GM19324 (cell line): ENCODE measurements around the gene POU6F2.
"Not testable (repeated sequence)": the region's sequence is repeated elsewhere in the genome, so short reads cannot be mapped to it uniquely, and the experiment has no call there.

Source experiments
- ATAC-seq: cut with Tn5 transposase; IDR thresholded peaks from one replicate; pipeline ENCODE4 v1.9.1; 2021; ENCODE audit warnings: mild to moderate bottlenecking, moderate library complexity; ENCODE audit not compliant: unreplicated experiment, low FRiP score

POU6F2 gene

DNA sequence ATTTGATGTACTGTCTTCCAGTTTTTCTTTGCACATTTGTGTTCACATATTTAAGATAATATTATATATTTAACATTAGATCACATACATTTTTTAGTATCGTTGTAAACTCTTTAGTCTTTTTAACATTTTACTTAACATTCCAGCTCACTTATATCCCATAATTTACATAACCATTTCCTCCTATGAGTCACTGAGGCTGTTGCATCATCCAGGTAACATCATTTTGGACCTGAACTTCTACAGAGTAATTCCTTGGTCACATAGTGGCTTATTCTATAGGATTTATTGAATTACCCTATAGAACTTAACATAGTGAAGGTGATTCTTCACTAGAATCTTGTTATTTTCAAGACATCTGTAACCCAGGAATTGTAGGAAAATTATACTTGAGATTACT is 194.4 kb downstream of the POU6F2 start:
- no peak for ATAC-seq

DNA sequence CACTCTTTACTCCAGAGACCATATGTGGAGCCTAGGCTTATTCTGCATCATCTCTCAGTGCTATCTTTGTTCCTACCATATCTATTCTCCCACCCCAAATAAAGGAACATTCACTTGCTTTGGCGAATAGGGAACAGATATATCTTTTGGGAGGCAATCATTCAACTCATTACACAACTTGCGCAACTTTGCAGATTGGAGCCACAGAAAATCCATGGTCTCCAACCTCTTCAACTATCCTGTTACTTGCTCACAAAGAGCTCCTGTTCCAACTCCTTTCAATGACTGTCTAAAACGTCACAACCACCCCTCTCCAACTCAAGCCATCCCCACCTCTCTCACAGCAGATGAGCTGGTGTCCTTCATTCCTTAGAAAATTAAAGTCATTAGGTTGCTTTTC is 203.7 kb downstream of the POU6F2 start:
- ATAC-seq: no peak

DNA sequence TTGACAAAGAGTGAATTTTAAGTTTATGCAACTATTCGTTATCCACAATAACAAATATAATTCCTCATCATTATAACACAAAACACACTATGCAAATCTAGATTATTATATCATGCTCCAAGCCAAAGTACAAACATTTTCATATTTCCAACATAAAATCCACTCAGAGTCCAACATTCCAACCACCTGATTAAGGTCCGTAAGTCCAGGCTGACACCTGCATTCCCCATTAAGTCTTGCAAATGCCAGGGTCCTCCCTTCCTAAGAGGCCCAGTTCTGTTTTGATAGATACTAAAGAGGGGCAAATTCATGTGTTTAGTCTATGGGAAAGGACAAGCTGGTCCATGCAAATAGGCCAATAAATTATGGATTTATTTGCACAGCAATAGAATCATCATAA is 206.1 kb downstream of the POU6F2 start:
- ATAC-seq: no peak

DNA sequence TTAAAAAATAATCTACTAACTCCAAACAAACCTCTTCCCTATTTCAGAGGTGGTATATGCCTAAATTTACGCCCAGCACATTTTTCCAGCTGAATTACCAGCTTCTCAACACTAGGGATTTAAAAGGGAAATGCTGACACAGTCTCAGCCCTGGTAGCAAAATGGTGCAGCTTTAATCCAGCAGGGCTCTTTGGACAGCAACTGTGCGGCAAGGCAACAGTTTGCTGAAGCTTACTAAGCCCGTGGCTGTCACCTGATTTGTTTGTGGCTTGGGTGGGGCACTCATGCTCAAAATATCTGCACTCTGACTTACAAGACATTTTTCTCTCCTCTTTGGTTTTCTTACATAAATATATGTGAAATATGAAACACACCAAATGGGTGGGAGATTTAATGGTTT is 206.7 kb downstream of the POU6F2 start:
- no peak for ATAC-seq

DNA sequence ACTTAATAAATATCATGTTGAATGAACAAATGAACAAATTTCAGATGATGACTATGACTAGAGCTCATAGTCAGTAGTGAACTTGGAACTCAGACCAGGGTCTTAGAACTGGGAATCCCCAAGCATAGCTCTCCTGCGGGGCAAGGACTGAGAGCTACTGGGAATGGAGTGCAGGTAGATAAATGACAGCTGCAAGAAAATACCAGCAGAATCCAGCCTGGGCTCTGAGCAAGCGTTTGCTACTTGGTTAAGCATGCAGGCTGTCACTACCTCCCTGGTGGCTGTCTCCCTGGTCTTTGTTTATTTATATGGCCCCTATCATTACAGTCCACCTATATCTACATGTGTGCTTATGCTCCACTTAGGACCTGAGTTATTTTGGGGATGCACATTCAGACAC is 208.4 kb downstream of the POU6F2 start:
- no peak for ATAC-seq

DNA sequence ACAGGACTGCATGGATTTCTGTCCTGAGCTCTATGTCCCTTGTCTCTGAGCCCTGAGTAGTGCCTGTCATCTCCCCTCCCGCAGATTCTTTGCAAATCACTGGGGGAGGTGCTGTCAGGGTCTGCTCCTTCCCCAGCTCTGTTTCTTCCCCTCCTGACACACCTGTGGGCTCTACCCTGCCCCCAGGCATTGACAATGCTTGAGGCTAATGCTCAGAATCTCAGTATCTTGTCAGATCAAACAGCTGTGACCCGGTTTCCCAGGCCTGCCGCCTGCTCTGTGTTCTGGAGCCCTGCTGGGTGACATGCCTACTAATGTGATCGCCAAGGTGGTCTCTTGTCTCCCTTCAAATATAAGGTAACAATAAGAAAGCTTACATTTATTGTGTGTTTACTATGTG is 209.0 kb downstream of the POU6F2 start:
- ATAC-seq: no peak

DNA sequence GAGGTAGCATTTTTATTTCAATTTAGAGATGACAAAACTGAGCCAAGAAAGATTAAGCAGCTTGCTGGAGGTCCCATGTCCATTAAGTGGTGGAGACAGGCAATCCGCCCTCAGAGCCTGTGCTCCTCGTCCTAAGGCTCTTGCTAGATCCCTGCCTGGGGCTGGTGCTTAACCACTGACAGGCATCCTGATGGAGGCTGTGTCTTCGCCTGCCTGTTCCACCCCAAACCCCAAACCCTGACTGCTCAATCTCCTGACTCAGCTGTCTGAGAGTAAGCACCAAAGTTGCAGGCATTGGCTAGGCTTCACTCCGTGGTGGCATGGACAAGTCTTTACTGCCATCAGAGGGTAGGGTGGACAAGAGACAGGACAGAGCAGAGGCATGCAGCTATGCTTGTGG is 209.4 kb downstream of the POU6F2 start:
- no peak for ATAC-seq

DNA sequence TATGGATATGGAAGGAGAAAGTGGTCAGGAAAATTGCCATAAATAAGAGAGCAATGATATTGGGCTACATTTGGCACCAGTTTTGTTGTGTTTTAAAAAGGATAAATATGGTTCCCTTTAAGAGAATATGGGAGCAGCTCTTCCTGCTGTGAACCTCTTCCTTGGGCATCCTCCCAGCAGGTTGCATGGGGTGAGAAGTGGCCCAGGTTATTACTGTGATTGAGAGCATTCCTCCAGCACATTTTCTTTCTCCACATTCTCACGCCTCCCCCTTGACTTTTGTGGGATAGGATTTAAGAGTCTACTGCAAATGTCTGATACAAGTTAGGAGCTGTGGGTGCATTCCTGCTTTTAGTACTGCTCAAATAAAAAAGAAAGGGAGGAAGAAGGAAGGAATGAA is 214.8 kb downstream of the POU6F2 start:
- no peak for ATAC-seq

DNA sequence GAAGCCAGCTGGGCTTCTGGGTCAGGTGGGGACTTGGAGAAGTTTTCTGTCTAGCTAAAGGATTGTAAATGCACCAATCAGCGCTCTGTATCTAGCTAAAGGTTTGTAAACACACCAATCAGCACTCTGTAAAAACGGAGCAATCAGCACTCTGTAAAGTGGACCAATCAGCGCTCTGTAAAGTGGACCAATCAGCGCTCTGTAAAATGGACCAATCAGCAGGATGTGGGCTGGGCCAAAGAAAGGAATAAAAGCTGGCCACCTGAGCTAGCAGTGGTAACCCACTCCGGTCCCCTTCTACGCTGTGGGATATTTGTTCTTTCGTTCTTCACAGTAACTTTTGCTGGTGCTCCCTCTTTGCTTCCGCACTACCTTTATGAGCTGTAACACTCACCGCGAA is 216.7 kb downstream of the POU6F2 start:
- ATAC-seq: not testable (repeated sequence)

DNA sequence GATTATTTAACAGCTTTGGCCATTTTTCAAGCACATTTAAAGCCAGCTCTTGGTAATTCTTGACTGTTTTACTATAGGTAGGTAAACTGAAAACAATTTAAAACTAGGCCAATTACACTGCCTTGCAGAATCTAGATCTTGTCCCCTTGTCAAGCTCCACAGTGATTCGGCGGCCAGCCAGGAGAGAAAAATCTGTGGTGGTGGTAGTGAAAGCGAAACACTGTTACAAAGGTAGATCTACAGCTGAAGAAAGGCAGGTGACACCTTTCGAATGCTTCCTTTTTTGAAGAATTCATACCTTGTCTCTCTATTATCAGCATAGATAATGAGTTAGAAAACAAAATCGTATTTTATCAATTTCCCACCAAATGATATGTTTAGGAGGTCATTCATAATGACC is 218.3 kb downstream of the POU6F2 start:
- ATAC-seq: no peak

DNA sequence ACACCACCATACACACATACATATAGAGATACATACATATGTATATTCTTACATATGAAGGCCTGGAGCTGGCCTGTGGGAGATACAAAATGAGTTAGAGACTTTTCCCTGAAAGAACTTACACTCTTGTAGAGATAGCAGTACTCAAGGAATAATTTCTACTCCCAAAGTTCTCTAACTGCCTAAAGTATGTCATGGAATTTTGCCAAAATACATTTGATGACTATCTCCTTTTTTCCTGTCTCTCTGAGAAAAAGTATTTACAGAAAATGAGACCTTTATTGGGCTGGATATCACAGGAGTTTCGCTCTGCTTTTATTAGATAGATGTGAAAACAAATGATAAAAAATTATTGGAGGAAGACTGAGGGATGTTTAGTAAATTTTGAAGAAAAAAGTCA is 220.1 kb downstream of the POU6F2 start:
- ATAC-seq: no peak

DNA sequence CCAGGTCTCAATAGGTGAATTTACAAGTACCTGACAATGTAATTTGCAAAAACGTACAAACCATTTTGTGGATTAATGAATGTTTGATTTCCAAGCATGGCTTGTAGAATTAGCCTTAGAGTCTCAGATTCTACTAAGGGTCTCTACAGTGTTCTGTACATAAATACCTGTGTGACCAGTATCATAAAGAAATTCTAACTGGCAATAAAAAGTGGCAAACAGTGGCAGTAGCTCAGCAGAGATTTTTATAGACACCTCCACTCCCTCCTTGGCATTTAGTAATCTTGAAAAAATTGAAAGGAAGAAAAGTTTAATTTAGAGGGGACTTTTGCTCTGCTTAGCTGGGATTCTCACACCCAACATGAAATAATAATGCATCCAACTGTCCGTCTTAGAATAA is 220.8 kb downstream of the POU6F2 start:
- no peak for ATAC-seq

DNA sequence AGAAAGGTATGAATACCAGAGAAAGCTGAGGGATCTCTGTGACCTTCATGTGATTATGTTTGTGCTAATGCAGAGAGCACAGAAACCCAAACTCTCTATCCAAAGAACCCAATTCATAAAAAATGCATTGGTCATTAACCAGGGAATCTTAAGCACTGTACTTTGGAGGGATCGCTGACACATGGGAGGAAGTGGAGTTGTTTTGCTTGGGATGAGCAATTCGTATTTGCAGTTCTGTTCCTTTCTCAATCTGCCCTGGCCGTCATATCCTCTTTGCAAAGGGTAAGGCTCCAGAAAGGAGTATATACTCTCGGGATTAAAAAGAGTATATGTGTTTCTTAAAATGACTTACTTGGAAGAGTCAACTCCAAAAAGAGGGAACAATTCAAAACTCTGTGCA is 221.3 kb downstream of the POU6F2 start:
- ATAC-seq: no peak

DNA sequence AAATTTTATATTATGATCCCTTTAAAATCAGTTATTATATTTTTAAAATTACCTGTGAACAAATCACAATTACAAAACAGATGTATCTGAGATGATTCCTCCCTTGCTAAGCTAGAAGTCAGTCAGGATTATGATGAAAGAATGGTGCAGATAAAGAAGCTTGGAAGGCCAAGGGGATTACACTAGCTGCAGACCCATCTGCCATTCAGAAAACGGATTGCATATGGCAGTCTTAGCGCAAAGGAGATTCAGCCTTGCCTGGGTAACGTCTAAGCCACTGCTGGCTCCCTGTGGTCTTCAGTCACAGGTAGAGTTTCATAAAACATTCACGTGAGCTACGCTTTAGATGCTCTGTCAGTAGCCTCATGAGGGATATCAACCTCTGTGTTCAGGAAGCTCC is 222.2 kb downstream of the POU6F2 start:
- no peak for ATAC-seq

DNA sequence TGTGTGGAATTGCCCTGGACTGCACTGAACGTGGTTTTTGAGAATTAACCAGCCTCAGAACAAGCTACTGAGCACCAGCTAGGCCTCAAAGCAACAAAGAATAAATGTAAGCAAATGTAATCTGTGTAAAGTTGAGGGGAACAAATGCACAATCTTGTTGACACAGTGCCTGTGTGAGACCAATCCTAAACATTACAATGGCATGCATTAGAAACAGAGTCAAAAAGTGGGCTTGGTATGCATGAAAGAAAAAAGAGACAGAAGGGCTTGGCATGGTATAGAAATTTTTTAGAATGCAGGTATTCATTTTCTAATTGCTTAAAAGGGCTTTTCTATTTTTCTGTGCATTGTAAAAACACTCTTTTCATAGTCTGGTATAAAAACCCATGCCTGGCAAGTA is 224.3 kb downstream of the POU6F2 start:
- ATAC-seq: no peak

DNA sequence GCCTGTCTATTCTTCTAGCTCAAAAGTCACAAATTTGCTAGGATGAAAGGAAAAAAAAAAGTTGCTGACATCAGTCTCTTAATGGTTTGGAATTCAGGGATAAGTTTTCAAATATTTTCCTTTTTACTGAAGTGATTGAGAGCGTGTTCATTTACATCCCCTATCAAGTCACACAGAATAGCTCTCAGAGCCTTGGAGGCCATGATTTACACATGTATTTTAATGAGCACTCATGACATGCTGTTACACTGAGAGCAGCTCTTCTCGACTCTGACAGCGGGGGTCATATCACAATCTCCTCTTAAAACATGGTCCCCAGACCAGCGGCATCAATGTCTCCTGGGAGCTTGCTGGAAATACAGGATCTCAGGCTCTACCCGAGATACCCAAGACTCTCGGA is 232.7 kb downstream of the POU6F2 start:
- no peak for ATAC-seq

DNA sequence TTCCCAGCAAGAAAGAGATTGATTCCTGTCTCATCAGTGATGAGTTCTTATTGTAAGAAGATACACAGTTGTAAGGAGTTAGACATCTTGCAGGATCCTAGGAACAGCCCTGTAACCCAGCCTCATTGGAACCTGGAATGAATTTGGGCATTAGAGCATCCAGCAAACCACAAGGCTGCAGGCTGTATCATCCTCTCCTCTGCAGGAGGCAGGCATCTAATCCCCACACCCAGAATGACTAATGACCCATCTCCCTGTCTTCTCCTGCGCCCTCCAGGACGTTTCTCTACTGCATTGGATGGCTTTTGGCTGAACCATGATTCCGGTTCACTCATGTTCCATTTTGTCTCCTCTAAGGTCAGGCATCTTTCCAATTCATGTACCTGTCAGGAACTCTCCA is 233.9 kb downstream of the POU6F2 start:
- ATAC-seq: no peak

DNA sequence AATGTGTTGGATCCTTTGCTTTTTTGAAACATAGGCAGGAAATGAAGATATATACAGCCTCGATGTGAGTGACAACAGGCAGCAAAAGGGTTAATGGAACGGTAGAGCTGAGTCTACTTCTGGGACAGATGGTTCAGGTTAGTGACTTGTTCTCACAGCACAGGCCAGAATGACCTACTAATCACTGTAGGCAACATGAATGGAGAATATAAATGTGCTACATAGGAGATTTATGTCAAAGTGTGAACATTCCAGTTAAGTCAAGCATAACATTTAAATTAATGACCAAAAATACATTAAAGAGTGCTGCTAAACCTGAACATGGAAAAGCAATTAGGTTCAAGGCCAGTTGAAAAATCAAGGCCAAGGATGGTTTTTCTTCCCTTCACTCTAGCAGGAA is 235.2 kb downstream of the POU6F2 start:
- ATAC-seq: no peak

DNA sequence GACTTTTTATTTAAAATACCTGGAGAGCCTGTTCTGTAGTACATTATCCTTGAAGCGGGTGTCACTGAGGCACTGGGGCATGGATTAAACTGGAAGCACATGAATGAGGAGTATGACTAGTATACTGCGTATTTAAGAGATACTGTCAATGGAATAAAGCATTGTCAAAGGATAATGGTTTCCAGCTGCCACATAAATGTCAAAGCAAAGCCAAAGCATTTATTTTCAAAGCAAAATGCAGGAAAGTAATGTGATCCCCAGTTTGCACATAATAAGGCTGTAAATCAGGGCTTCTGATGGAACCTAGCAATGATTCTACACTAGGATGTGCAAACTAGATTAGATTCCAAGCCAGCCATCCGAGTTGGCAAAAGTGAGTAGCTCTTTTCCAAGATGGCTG is 240.1 kb downstream of the POU6F2 start:
- ATAC-seq: no peak

DNA sequence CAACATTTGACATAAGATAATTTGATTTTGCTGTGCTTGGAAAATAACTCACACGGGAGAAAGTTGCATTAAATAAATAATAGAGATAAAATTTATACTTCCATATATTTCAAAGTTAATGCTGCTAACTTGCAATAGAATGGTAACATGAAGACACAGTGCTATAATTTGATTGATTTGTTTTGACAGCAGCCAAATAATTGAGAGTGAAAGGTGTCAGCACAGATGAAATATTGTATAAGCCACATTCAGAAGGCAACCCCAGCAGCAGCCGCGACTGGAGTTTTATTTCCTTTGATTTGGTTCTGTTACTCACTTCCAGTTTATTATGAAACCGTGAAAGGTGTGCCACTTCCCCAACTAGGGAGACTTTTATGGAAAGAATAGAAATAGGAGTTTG is 242.2 kb downstream of the POU6F2 start:
- ATAC-seq: no peak

DNA sequence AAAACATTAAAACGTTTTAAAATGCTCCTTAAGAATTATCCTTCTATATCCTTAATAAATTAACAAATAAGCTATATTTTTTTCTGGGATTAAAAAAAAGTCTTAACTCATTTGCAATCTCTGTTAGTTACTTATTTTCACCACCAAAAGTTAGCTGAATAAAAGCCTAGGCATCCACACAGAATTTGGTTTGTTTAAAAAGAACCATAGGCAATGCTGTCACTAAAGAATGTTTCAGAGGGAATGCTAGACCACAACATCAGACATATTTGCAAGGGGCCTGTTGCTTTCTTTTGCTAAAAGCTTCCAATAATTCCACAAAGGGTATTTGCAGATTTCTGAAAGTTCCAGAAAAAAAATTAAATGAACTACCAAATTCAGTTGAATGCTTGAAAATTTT is 244.2 kb downstream of the POU6F2 start:
- ATAC-seq: no peak

DNA sequence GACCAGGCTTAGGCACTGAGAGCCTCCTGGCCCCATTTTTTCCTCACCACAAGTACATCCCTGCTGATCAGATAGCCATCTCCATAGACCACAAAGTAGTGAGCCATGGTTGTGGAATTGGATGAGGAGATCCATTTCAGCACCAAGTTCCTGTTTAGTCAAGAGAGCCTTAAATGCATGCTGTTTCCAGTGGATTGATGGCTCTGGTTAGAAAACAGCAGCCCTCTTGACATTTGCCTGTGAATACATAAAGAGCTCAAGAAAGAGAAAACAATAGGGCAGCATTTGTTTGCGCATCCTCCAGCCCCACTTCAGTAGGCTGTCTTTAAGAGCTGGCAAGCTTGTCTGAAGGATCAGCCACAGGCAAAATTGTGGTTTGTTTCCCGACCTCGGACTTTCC is 251.2 kb downstream of the POU6F2 start:
- ATAC-seq: no peak

DNA sequence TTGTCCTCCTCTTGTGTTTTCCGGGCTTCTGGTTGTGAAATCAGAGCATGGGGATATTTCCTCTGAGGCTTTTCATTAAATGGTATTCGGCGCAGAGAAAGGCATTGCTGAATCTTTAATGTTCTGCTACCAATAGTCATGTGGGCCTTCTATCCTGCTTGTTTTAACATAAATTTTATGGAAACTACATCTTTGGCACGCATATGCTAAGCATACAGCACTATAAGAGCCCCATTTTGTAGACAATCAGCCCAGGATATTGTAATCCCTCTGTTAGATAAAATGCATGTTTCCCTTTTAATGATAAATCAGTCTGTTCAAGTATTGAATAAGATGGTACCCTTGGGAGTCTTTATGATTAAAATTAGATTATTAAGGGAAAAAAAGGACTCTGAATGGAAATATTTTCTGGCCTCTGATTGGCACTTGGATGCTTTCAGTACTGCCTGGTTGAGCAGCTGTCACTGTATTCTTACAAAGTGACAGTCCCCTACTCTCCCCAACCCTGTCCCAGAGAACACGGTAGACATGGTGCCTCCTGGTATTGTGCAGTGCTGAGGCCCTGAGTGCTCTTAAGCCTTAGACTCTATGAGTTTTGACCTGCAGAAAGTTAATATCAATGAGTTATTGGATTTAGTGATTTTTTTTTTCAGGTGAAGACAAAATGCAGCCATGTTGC is 256.3 kb downstream of the POU6F2 start:
- no peak for ATAC-seq
